Lung (tissue), 12 donors: Measurements from ENCODE around the gene BRF1. TPM values are rescaled to one million over a fixed set of nuclear protein-coding genes. Genes with fewer than 3 reads are reported as not detected.

Experiments used
- ATAC-seq: fragments of 200-7000 bp; cut with Tn5 transposase; one replicate; pipeline ENCODE4 v1.9.1; 2020; ENCODE audit warnings: moderate number of reproducible peaks; ENCODE audit not compliant: insufficient read depth, low FRiP score
- DNase-seq, 3 donors: peaks; one replicate each; pipeline ENCODE4 v3.0.0-alpha.2; 2013 to 2017
- H3K27ac ChIP-seq, 2 donors: one replicate each; pipeline ENCODE4 v1.5.1; 2013; ENCODE audit warnings: mild to moderate bottlenecking in 2 of 2, moderate library complexity in 2 of 2, control low read depth in 1 of 2, inconsistent platforms in 1 of 2, low read depth in 1 of 2, low read length in 1 of 2
- H3K27me3 ChIP-seq, 3 donors: one replicate each; pipeline ENCODE4 v1.5.1; 2013; ENCODE audit warnings: low read length in 2 of 3; ENCODE audit not compliant: control insufficient read depth in 3 of 3, insufficient read depth in 3 of 3
- H3K36me3 ChIP-seq, 4 donors: one replicate each; pipeline ENCODE4 v1.5.1; 2013; ENCODE audit warnings: low read length in 4 of 4, mild to moderate bottlenecking in 1 of 4, moderate library complexity in 1 of 4; ENCODE audit not compliant: control insufficient read depth in 4 of 4, insufficient read depth in 4 of 4
- H3K4me1 ChIP-seq, 5 donors: one replicate each; pipeline ENCODE4 v1.5.1; 2013; ENCODE audit warnings: low read length in 5 of 5, mild to moderate bottlenecking in 2 of 5, moderate library complexity in 1 of 5; ENCODE audit not compliant: control insufficient read depth in 5 of 5, insufficient read depth in 5 of 5
- H3K4me3 ChIP-seq: one replicate; pipeline ENCODE4 v1.5.1; 2013; ENCODE audit warnings: mild to moderate bottlenecking, control low read depth, moderate library complexity
- H3K9ac ChIP-seq, 2 donors: one replicate each; pipeline ENCODE4 v1.5.1; 2013; ENCODE audit warnings: low read length in 2 of 2, control low read depth in 1 of 2; ENCODE audit not compliant: insufficient read depth in 1 of 2
- H3K9me3 ChIP-seq, 4 donors: one replicate each; pipeline ENCODE4 v1.5.1; 2013; ENCODE audit warnings: low read length in 3 of 4, mild to moderate bottlenecking in 1 of 4, moderate library complexity in 1 of 4; ENCODE audit not compliant: control insufficient read depth in 4 of 4, insufficient read depth in 3 of 4
- CTCF ChIP-seq: IDR thresholded peaks from 2 replicates; pipeline ENCODE4 v1.5.1; 2012; ENCODE audit warnings: mild to moderate bottlenecking; ENCODE audit errors: control extremely low read depth, extremely low read depth
- WGBS, 2 donors: extraction: QIAGEN DNeasy Blood & Tissue Kit; methylation state at CpG; one replicate each; pipeline ENCODE4 v1.1.7; 2013; 5-methylcytosine and 5-hydroxymethylcytosine counted together
- polyA plus RNA-seq, 2 donors: library from polyadenylated mRNA; stranded (reverse); fragments of 200-250 nt; gene quantifications; one replicate each; pipeline ENCODE4 v1.2.1, GENCODE V29; 2013
- total RNA-seq, 2 donors: library from RNA; depleted of rRNA in 1 of 2; stranded (reverse); fragments of >200 nt in 1 of 2; gene quantifications; one replicate each; pipeline ENCODE4 v1.2.1, GENCODE V29; 2014 to 2021
- donor health status: control.
- donor health status: control.
- donor health status: Bipolar disorder and iron deficiency.
- donor health status: healthy.
- donor health status: DM: yes; HTN: yes; CAD: no.

Gene BRF1
- total and polyA plus RNA-seq, 4 donors: 14.2 to 55.3 (median 37.2) TPM

- Histone ChIP-seq H3K9me3 (no peaks in the 10 kb centered on the region), H3K4me1 (peaks cover 0 to 25% (median 11%) of the 10 kb centered on the region in 5 donors), H3K36me3 (no peaks in the 10 kb centered on the region), H3K4me3 (no peak overlapping the region), H3K27me3 (peaks cover 0 to 11% (median 6%) of the 10 kb centered on the region in 3 donors), H3K9ac (no peak overlapping the region), H3K27ac (peak overlapping the region in 1 of 2 donors; percentile 2)
- no peak for ATAC-seq
- no peak for DNase-seq
- TF ChIP-seq CTCF: no peak
- 37 to 39% methylated on average over 20 of the region's 20 CpGs for WGBS, 2 donors
Observed at GRCh38 chr14:105201925-105202513, 98.8 kb downstream of the BRF1 start.

- ATAC-seq (no peak), DNase-seq (no peak)
- TF ChIP-seq CTCF: no peak
- H3K9me3 ChIP-seq: no peaks in the 10 kb centered on the region
- no peak overlapping the region for H3K9ac ChIP-seq
- H3K4me1 ChIP-seq: peaks cover 0 to 21% (median 14%) of the 10 kb centered on the region in 5 donors
- H3K27ac ChIP-seq: peak overlapping the region in 1 of 2 donors; percentile 2
- WGBS, 2 donors: 49 to 58% methylated on average over 28 of the region's 28 CpGs
- H3K4me3 ChIP-seq: no peak overlapping the region
- peaks cover 0 to 11% (median 6%) of the 10 kb centered on the region in 3 donors for H3K27me3 ChIP-seq
- H3K36me3 ChIP-seq: no peaks in the 10 kb centered on the region
Observed at GRCh38 chr14:105201156-105201924, 99.5 kb downstream of the BRF1 start.

- no peaks in the 10 kb centered on the region for H3K9me3 ChIP-seq
- H3K27ac ChIP-seq: no peak overlapping the region
- no peak overlapping the region for H3K4me3 ChIP-seq
- no peak for TF ChIP-seq CTCF
- no peaks in the 10 kb centered on the region for H3K36me3 ChIP-seq
- no peak overlapping the region for H3K9ac ChIP-seq
- no peak for ATAC-seq
- WGBS, 2 donors: 80 to 84% methylated on average over 16 of the region's 16 CpGs
- no peak for DNase-seq
- peaks cover 0 to 13% (median 6%) of the 10 kb centered on the region in 3 donors for H3K27me3 ChIP-seq
- peaks cover 0 to 25% (median 17%) of the 10 kb centered on the region in 5 donors for H3K4me1 ChIP-seq
Observed at GRCh38 chr14:105200641-105201040, 100.2 kb downstream of the BRF1 start.
